ENCODE measurements around the gene EIF3B. TPM values are rescaled to one million over a fixed set of nuclear protein-coding genes. Genes with fewer than 3 reads are reported as not detected.

Gene EIF3B
- total and polyA plus RNA-seq, 9 of the 15 experiments (the other 6 are each of a cell fraction or from before 2014, with no cell fraction given): 25.9 to 494 (median 357) TPM

DNA sequence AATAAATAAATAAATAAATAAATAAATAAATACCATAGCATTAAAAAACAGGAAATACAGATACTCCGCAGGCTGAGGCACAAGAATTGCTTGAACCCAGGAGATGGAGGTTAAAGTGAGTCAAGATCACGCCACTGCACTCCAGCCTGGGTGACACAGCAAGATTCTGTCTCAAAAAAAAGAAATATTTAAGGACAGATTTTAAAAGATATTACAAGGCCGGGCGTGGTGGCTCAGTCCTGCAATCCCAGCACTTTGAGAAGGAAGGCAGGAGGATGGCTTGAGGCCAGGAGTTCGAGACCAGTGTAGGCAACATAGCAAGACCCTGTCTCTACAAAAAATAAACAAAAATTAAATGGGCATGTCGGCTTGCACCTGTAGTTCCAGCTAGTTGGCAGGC is 22.9 kb upstream of the EIF3B start (continued):
- TF ChIP-seq ADNP (tag; IDR thresholded peaks at IDR 0.05) (peak; percentile 96), FOS (IDR thresholded peaks at IDR 0.05; ENCODE audit: extremely low read depth, insufficient read length) (peak; percentile 6), TOE1 (IDR thresholded peaks at IDR 0.05; ENCODE audit: borderline replicate concordance) (0 out of 2 replicates have a peak, but pooled peaks have one; percentile 28), TOE1 (CRISPR knock-in tag; IDR thresholded peaks at IDR 0.05; ENCODE audit: borderline replicate concordance, low read depth) (no peak), ARID1B (IDR thresholded peaks at IDR 0.05) (peak; percentile 46; the same call in 1 of the 2 replicates), YBX1 (IDR thresholded peaks at IDR 0.05) (no peak), ZEB2 (IDR thresholded peaks at IDR 0.05) (no peak), SRSF3 (IDR thresholded peaks at IDR 0.05; ENCODE audit: insufficient read depth, low read length) (no peak), GATA2 (CRISPR knock-in tag; IDR thresholded peaks at IDR 0.05) (0 out of 2 replicates have a peak, but pooled peaks have one; percentile 14), SMARCA4 (IDR thresholded peaks at IDR 0.05) (peak; percentile 55; the same call in 1 of the 2 replicates), SMARCE1 (IDR thresholded peaks at IDR 0.05) (0 out of 2 replicates have a peak, but pooled peaks have one; percentile 40), MAFG (tag; conservative IDR thresholded peaks at IDR 0.05) (peak; percentile 71), C11orf30 (IDR thresholded peaks at IDR 0.05; ENCODE audit: low read depth) (peak; percentile 87)
- TF ChIP-seq, protein P1, sequence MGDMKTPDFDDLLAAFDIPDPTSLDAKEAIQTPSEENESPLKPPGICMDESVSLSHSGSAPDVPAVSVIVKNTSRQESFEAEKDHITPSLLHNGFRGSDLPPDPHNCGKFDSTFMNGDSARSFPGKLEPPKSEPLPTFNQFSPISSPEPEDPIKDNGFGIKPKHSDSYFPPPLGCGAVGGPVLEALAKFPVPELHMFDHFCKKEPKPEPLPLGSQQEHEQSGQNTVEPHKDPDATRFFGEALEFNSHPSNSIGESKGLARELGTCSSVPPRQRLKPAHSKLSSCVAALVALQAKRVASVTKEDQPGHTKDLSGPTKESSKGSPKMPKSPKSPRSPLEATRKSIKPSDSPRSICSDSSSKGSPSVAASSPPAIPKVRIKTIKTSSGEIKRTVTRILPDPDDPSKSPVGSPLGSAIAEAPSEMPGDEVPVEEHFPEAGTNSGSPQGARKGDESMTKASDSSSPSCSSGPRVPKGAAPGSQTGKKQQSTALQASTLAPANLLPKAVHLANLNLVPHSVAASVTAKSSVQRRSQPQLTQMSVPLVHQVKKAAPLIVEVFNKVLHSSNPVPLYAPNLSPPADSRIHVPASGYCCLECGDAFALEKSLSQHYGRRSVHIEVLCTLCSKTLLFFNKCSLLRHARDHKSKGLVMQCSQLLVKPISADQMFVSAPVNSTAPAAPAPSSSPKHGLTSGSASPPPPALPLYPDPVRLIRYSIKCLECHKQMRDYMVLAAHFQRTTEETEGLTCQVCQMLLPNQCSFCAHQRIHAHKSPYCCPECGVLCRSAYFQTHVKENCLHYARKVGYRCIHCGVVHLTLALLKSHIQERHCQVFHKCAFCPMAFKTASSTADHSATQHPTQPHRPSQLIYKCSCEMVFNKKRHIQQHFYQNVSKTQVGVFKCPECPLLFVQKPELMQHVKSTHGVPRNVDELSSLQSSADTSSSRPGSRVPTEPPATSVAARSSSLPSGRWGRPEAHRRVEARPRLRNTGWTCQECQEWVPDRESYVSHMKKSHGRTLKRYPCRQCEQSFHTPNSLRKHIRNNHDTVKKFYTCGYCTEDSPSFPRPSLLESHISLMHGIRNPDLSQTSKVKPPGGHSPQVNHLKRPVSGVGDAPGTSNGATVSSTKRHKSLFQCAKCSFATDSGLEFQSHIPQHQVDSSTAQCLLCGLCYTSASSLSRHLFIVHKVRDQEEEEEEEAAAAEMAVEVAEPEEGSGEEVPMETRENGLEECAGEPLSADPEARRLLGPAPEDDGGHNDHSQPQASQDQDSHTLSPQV (IDR thresholded peaks at IDR 0.05): no peak
- TF ChIP-seq, protein P2, sequence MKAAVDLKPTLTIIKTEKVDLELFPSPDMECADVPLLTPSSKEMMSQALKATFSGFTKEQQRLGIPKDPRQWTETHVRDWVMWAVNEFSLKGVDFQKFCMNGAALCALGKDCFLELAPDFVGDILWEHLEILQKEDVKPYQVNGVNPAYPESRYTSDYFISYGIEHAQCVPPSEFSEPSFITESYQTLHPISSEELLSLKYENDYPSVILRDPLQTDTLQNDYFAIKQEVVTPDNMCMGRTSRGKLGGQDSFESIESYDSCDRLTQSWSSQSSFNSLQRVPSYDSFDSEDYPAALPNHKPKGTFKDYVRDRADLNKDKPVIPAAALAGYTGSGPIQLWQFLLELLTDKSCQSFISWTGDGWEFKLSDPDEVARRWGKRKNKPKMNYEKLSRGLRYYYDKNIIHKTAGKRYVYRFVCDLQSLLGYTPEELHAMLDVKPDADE (conservative IDR thresholded peaks at IDR 0.05; ENCODE audit: control insufficient read depth, low read depth, low read length): no peak

All from K562 (cell line).